ENCODE data around the gene SPECC1L.

- TF ChIP-seq, protein P1, sequence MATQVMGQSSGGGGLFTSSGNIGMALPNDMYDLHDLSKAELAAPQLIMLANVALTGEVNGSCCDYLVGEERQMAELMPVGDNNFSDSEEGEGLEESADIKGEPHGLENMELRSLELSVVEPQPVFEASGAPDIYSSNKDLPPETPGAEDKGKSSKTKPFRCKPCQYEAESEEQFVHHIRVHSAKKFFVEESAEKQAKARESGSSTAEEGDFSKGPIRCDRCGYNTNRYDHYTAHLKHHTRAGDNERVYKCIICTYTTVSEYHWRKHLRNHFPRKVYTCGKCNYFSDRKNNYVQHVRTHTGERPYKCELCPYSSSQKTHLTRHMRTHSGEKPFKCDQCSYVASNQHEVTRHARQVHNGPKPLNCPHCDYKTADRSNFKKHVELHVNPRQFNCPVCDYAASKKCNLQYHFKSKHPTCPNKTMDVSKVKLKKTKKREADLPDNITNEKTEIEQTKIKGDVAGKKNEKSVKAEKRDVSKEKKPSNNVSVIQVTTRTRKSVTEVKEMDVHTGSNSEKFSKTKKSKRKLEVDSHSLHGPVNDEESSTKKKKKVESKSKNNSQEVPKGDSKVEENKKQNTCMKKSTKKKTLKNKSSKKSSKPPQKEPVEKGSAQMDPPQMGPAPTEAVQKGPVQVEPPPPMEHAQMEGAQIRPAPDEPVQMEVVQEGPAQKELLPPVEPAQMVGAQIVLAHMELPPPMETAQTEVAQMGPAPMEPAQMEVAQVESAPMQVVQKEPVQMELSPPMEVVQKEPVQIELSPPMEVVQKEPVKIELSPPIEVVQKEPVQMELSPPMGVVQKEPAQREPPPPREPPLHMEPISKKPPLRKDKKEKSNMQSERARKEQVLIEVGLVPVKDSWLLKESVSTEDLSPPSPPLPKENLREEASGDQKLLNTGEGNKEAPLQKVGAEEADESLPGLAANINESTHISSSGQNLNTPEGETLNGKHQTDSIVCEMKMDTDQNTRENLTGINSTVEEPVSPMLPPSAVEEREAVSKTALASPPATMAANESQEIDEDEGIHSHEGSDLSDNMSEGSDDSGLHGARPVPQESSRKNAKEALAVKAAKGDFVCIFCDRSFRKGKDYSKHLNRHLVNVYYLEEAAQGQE (IDR thresholded peaks at IDR 0.05; ENCODE audit: insufficient read depth in 1 of 2, low read depth in 2 of 2, low read length in 2 of 2) = no peak
- TF ChIP-seq POLR2AphosphoS5 (IDR thresholded peaks at IDR 0.05; ENCODE audit: low read depth, low read length) (no peak), SIN3A (IDR thresholded peaks at IDR 0.05; ENCODE audit: borderline replicate concordance, insufficient read depth, low read length) (no peak), TAF1 (IDR thresholded peaks at IDR 0.05; ENCODE audit: borderline replicate concordance, insufficient read depth, low read length) (no peak), FOXP2 (optimal IDR thresholded peaks at IDR 0.05; ENCODE audit: borderline replicate concordance, extremely low read depth, extremely low read length, insufficient read depth) (no peak)
Measured at GRCh38 chr22:24451162-24451561, 180.5 kb downstream of the SPECC1L start.
